Measurements from ENCODE around the gene PHB1.
"Not testable (repeated sequence)": the region's sequence is repeated elsewhere in the genome, so short reads cannot be mapped to it uniquely, and the experiment has no call there.

The PHB1 gene

DNA sequence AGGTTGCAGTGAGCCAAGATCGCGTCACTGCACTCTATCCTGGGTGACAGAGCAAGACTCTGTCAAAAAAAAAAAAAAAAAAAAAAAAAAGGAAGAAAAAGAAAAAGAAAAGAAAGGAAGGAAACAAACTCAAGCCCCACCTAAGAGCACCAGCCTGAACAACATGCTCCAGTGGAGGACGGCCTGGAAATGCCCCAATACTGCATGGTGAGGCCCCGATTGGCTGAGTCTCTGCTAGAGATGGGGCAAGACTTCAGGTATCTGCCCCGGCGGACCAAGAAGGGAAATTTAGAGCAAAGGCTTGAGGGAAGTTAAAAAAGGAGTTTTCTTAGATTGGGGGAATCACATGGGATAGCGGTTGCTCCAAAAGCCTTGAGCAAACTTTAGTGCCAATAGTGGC, 42.3 kb downstream of the PHB1 start:
- no peak for DNase-seq

DNA sequence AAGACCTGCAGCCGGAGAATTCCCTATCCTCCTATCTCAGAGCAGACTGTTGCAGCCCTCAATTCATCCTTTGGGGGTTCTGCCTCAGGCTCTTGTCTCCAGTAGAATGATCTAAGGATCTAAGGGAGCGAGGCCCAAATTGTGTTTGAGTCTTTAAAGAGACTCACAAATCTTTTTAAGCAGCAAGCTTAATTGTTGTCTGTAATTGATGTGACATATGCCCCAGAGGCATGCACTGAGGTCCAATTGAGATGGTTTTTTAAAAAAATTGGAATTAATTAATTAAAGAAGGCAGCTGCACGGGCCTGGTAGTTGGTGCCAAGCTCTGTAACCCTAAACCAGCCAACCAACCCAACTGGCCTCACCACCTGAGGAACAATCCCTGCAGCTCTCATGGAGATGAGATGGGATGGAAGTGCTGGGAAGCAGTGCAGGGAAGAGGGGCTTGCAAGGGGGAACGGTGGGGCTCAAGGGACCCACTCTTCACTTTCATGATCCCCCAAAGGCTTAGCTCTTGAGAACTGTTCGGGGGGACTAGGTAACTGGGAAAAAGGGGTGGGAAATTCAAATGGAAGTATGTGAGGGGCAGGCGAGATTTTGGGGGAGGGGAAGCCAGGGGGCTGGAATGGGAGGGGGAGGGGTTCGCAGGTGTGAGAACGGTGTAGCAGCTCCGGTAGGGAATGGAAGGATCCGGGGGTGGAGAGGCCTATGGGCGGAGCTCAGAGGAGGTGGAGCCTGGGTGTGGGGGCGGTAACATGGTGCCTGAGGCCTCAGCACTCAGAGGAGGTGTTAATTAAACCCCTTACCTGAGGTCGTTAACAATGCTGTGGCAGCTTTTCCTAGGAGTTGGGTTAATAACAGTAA, 43.5 kb downstream of the PHB1 start:
- DNase-seq = peak; percentile 54

DNA sequence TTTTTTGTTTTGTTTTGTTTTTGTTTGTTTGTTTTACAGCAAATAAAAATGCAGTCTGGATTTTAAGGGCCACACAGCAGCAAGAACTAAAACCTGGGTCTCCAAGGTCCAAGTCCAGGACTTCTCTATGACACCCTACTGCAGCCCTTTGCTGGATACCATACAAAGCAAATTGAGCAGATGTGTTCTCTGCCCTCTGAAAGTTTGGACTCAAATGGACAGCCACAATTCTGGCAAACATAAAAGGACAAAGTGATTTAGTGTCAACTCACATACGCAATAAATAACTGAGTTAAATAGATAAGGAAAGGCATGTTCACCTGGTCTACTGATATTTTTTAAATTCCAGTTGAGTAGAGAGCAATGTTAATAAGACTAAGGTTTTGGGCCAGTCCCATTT, 44.9 kb downstream of the PHB1 start:
- DNase-seq = no peak

DNA sequence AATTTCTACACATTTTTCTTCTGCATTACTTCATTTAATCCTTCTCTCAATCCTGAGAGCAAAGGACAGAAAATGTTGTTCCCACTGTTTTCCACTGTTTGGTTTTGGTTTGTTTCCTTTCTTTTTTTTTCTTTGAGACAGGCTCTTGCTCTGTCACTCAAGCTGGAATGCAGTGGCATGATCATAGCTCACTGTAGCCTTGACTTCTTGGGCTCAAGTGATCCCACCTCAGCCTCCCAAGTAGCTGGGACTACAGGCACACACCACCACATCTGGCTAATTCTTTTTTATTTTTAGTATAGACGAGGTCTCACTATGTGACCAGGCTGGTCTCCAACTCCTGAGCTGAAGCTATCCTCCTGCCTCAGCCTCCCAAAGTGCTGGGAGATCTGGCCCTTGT, 45.6 kb downstream of the PHB1 start:
- DNase-seq = no peak

DNA sequence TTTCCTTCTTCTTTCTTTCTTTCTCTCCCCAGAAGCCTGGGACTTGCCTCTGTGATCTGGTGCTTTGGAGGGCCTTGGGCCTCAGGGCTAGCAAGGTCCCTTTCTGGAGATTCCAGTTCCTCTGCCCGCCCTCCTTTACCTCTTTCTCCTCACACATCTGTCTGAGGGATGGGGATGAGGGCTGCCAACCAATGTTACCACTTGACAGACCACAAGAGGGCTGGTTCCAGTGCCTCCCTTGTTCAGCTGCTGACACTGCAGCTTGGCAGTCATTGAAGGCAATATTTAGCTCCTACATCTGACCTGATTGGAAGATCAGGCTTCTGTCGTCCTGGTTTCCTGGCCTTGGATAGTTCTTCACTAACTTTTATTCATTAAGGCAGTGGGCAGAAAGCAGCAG, 49.0 kb downstream of the PHB1 start:
- DNase-seq = peak; percentile 30

DNA sequence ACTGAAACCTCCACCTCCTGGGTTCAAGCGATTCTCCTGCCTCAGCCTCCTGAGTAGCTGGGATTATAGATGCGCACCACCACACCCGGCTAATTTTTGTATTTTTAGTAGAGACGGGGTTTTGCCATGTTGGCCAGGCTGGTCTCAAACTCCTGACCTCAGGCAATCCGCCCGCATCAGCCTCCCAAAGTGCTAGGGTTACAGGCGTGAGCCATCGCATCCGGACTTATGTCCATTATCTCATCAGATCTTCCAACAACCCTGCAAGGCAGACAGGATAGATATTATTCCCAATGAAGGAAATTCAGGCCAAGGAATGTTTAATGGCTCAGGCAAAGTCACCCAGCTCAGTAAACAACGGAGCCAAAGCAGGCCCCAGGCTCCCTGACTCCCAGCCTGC, 49.6 kb downstream of the PHB1 start:
- DNase-seq = not testable (repeated sequence)

DNA sequence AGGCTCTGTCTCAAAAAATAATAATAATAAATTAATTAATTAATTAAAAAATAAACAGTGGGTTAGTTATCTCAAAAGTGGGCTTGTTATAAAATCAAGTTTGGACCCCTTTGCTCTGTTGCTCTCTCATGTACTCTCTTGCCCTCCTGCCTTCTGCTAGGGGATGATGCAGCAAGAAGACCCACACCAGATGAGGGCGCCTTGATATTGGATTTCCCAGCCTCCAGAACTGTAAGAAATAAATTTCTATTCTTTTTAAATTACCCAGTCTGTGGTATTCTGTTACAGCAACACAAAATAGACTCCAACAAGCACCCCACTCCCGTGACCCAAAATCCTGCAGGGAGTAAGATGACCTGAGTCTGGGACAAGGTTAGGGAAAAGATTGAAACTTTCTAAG, 50.6 kb downstream of the PHB1 start:
- no peak for DNase-seq

DNA sequence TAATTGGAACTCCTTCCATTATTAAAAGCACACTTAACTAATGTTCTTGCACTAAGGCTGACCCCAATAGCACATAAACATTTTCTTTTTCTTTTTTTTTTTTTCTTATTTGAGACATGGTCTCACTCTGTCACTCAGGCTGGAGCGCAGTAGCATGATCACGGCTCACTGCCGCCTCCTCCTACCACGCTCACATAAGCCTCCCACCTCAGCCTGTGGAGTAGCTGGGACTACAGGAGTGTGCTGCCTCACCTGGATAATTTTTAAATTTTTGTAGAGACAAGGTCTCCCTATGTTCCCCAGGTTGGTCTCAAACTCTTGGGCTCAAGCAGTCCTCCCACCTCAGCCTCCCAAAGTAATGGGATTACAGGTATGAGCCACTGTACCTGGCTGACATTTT, 51.4 kb downstream of the PHB1 start:
- DNase-seq = no peak

DNA sequence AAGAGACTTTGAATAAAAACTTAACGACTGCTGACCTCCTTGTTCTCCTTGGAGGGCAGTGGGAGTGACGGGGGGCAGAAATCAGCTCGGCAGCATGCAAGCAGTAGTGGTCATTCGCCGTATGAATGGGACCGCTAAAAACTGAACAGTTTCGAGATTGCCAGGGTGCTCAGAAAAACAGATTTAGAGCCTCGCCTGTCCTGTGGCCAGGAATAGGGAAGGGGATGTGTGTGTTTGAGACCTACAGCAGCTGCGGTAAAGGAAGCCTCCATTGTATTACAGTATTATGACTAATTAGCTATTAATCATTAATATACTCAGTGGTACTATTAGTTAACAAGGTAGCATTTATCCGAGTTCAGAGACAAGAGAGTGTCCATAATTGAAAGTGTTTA, 52.0 kb downstream of the PHB1 start:
- DNase-seq = no peak

DNA sequence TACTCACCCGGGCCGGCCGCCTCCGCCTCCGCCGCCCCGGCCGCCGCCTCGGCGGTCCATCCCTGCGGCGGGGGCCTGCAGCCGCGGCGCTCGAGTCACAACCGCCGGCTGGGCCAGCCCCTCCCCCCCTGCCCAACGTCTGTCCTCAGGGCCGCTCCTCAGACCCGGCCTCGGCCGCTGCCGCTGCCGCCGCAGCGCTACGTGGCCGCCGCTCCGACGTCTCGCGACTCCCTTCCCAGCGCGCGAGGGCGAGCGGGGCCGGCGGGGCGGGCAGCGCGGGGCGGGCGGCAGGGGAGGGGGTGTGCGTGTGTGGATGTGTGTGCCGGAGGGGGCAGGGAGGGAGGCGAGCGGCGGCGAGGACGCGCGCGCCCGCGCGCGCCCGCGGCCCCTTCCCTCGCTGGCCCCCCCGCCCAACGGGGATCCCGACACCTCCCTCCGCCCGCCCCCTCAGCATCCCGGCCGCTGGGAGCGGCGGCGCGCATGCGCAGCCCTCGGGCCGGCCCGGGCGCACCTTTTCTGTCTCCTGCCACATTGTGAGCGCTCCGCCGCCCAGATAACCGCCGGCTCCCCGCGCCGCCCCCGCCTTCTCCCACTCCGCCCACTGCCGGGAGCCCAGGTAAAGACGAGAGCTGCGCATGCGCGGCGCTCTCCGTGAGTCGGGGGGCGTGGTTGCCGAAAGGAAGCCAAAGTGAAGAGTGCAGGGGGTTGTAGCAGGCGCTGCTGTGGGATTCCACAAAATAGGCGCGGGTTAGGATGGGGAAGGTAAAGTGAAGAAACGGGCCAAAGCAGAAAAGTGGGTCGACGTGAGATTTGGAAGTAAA, 52.6 kb downstream of the PHB1 start, which contains the start of gene ZNF652:
Gene ZNF652, minus strand, starts transcription at position 349 of the 821 bp plus-strand sequence. CDS start 44,525 bp downstream, outside the sequence.
- peak; percentile 94 for DNase-seq

DNA sequence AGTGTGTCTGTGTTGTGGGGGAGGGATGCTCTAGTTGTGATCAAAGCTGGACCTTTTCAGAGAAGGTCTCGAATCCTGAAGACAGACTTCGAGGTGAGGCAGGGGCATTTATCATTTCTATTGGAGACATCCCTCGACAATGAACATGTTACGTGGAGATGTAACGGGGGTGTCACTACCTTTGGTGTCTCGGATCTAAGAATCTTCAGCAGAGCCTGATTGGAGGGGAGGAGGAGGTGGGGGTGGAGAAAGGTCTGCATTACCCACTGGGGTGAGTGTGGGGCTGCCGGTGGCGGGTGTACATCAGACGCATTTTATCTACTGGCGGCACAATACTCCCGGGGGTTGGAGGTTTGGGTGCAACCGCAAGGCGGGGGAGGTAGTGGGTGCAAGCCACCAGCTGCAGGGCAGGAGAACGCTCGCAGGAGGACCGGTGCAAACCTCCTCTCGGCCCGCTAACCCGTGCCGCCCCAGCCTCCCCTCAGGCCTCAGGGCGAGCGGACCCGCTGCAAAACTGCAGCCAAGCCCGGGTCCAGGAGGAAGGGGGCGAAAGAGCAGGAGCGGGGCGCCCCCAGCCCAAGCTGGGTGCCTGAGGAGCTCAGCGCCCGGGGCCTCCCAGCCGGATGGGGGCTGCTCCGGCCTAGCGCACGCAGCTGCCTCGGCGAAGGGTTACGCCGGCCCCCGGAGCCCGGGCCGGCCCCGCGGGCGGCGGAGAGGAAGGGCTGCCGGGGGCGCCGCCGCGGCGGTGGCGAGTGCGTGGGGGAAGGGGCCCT, 53.4 kb downstream of the PHB1 start:
- DNase-seq = no peak

DNA sequence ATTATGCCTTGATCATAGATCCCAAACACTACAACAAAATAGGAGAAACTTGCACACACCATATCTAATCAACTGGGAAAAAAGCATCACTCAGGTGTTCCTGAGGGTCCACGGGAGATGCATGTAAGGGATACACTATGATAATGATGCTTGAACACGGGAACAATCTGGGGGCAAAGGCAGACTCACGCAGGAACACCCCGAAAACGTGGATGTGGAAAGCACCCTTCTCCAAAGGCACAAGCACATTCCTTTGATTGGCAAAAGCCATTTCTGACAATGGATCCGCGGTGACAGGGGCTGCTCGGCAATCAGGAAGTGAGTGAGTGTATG, 53.9 kb downstream of the PHB1 start:
- no peak for DNase-seq

DNA sequence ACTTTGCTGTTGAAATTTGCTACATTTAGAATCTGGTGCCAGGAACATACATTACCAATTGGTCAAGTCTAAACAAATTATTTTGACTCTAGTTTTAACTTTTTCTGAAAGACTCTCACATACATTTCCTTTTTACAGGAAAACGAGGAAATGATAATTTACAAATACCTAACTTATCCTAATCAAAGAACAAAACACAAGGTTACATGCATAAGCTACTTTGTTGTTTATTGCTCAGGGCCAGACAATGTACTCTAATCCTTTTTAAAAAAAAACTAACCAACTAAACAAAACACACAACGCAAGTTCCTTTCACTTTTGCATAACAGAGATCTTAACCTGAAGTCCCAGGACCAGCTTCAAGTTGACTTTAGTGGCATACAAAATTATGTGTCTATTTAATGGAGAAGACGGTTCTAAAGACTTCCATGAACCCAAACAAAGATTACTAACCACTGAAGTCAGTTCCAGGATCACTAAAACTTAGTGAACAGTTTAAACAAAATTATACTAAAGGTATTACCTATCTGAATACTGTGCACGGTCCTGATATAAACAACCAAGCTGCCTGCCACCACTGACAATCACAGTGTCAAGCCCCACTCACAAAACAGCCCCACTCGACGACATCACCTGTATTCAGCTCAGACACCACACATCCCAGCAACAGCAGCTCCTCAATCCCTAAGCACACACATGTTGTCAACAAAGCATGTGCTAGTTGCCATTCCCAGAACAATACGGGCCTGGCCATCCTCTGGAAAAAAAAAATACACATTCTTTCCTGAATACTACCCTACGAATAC, 54.5 kb downstream of the PHB1 start:
- no peak for DNase-seq

DNA sequence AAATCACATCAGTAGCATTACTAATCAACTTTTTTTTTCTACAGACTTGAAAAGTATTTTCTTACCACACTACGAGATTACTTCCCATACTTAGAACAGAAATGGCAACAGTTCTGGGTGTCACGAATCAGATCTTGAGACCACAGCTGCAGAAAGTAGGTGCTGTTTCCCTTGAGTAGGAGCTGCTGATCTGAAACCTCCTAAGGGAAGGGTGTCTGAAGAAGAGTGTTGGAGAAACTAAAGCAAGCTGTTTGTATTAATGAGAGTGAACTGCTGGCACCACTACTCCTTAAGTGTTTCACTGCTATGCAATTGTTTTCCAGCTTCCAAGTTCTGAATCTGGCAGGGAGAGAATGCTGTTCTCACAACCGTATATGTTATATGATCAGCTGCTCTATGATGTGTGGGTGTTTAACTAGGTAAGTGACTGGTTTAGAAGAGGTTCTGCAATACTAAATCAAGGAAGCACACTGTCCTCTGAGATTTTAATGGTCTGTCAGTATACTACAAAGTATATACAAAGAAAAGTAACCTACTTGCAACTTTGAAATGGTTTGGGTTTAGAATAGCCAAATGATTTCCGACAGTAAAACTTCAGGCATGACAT, 55.9 kb downstream of the PHB1 start:
- DNase-seq = no peak

DNA sequence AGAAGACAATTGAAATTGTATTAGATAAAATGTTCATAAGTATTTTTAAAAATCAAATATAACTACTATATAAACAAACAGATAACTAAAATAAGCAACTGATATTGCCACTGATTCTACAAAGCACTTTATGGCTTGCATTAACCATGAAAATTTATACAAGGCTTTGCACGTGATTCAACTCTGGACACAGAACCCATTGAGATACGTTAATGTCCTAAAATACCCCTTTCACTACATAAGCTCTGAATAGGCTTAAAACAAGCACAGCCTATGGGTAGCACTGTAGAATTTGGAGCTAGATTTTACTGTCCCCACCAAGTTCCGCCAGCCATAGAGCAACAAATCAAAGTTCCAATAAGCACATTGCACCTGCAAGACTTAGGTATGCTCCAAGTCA, 57.2 kb downstream of the PHB1 start:
- no peak for DNase-seq

DNA sequence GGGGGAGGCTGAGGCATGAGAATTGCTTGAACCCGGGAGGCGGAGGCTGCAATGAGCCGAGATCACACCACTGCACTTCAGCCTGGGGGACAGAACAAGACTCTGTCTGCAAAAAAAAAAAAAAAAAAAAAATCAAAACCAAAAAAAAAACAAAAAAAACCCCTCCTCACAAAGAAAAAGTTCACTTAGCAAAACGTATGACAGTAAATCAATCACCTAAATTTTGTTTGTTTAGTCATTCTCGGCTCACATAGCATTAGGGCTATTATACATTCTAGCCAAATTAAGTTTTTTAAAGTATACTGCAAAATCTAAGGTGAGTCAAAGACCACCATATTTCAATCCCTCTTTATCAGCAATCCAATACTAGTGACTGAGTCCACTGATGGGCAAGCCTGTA, 58.4 kb downstream of the PHB1 start:
- DNase-seq = no peak

Data from NCI-H2107 (cell line).